GM12892 (cell line): ENCODE measurements around the gene ANKDD1B.

Experiments used
- POLR2A ChIP-seq: IDR thresholded peaks from 2 replicates; pipeline ENCODE4 v1.6.1; 2011; ENCODE audit warnings: low read depth, low read length, control low read depth
- TAF1 ChIP-seq: IDR thresholded peaks from 2 replicates; pipeline ENCODE4 v1.6.1; 2011; ENCODE audit warnings: low read depth, mild to moderate bottlenecking, control low read depth, low read length, borderline replicate concordance

DNA sequence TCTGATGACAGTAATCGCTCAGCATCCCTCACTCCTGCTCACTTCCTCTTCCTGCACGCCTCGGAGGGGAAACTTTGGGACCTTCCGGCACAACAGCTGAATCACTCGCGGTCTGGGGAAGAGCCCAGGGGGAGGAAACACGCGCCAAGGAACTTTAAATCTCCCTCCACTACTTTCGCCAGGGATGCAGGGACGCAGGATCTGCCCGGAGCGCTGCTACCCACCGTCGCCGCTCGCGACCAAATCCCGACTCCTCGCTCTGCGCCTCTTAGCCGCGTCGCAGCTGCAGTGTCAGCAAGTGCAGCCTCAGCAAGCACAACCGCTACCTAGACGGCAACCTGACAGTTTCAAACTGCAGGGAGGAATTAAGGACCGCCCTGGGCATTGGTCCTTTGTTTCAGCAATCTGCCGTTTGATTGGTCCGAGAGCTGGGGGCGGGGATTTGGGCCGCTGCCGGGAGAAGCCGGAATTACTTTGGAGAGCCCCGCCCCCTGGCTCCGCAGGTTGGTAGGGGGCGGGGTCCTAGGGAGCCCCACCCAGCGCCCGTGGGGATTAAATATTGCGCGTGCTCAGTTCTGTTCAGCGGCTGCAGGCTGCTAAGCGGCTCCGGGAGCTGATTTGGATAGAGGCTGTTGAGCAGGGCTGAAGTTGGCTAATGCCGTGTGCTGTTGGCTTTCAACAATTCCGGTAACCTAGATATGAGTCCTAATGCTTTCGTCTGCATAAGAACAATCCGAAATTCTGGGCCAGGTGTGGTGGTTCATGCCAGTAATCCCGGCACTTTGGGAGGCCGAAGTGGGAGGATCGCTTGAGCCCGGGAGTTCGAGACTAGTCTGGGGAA lies 106.0 kb downstream of the ANKDD1B start, which contains the start of gene POC5:
- TF ChIP-seq TAF1 (peak; percentile 81; the same call in 1 of the 2 replicates), POLR2A (peak; percentile 98)
